ENCODE results near the gene RASSF5. TPM values are rescaled to one million over a fixed set of nuclear protein-coding genes. Genes with fewer than 3 reads are reported as not detected.

RASSF5 gene
- polyA plus RNA-seq, 2 of the 4 experiments (the other 2 are of a cell fraction): 2.0 to 2.2 TPM

GRCh38 chr1:206608108-206608698, 100.9 kb downstream of the RASSF5 start (continued):
- TF ChIP-seq RAD21 (conservative IDR thresholded peaks at IDR 0.05 in 1 of 2, IDR thresholded peaks at IDR 0.05 in 1 of 2): peak; percentile 70 to 73
- TF ChIP-seq CHD2 (IDR thresholded peaks at IDR 0.05; ENCODE audit: low read length, partially characterized antibody): no peak
- peak; percentile 83 for TF ChIP-seq CTCF (IDR thresholded peaks at IDR 0.05)

DNA sequence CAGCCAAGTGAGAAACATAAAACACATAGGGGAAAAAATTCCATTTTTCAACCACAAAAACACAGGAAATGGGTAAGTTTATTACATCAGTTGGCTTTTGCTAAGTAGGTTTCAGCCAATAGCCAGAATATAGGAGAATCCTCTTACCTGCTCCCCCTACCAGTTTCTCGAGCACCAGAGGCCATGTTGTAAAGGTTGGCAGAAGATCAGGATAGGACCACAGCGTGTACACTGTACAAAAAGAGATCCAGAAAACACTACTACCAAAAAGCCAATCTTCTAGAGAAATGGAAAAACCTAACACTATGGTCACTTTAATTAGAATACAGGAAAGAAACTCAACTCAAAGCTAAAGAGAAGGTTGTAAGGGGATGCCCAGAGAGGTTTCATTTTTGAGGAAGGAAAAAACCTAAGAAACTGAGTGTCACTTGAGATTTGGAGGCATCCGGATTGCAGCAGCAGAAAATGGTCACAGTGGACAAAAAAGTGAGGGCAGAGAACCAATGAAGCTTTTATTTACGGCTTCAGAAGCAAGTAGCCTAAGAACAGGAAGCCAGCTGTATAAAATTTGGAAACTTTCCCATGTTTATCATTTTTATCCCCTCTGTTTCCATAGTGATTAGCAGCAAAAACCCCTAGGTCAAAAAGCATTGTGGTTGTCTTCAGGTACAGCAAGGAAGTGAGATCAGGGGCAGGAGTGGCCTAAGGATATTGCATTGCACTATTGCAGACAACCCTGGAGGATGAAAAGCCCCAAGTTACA, 102.1 kb downstream of the RASSF5 start:
- ATAC-seq: no peak
- Histone ChIP-seq H3K9me3 (no peaks in the 10 kb centered on the region), H3K27ac (no peak overlapping the region), H3K4me2 (no peak overlapping the region), H3K4me1 (peaks cover 6% of the 10 kb centered on the region), H3K4me3 (no peak overlapping the region)
- TF ChIP-seq, protein P1, sequence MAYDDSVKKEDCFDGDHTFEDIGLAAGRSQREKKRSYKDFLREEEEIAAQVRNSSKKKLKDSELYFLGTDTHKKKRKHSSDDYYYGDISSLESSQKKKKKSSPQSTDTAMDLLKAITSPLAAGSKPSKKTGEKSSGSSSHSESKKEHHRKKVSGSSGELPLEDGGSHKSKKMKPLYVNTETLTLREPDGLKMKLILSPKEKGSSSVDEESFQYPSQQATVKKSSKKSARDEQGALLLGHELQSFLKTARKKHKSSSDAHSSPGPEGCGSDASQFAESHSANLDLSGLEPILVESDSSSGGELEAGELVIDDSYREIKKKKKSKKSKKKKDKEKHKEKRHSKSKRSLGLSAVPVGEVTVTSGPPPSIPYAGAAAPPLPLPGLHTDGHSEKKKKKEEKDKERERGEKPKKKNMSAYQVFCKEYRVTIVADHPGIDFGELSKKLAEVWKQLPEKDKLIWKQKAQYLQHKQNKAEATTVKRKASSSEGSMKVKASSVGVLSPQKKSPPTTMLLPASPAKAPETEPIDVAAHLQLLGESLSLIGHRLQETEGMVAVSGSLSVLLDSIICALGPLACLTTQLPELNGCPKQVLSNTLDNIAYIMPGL (CRISPR knock-in tag; IDR thresholded peaks at IDR 0.05; ENCODE audit: borderline replicate concordance): no peak
- TF ChIP-seq EHMT2 (IDR thresholded peaks at IDR 0.05; ENCODE audit: low read depth): no peak
- TF ChIP-seq HOXA7 (CRISPR knock-in tag; IDR thresholded peaks at IDR 0.05): no peak
- TF ChIP-seq RNF2 (IDR thresholded peaks at IDR 0.05; ENCODE audit: borderline replicate concordance, low read depth): no peak
- TF ChIP-seq SMC3 (IDR thresholded peaks at IDR 0.05): no peak
- no peak for TF ChIP-seq HOXB5 (CRISPR knock-in tag; IDR thresholded peaks at IDR 0.05)
- no peak for TF ChIP-seq MYC (IDR thresholded peaks at IDR 0.05; ENCODE audit: borderline replicate concordance, low read length)
- TF ChIP-seq KDM5A (IDR thresholded peaks at IDR 0.05): no peak
- no peak for TF ChIP-seq JUN (IDR thresholded peaks at IDR 0.05)
- no peak for TF ChIP-seq RCOR1 (IDR thresholded peaks at IDR 0.05; ENCODE audit: low read depth, low read length)
- no peak for TF ChIP-seq KDM1A (IDR thresholded peaks at IDR 0.05; ENCODE audit: low read depth)
- no peak for TF ChIP-seq SREBF2 (IDR thresholded peaks at IDR 0.05)
- no peak for TF ChIP-seq TP53 (CRISPR knock-in tag; IDR thresholded peaks at IDR 0.05)
- TF ChIP-seq USF2 (IDR thresholded peaks at IDR 0.05): no peak
- no peak for FAIRE-seq
- WGBS (ENCODE audit: missing lambda C conversion rate): 91% methylated on average over 4 of the region's 4 CpGs
- DNase-seq (ENCODE audit: low read depth in 1 of 2, low spot score in 1 of 2): no peak
- POLR2A ChIA-PET: no interaction called here
- CTCF ChIA-PET: interaction anchor here (0.6 to 11.4 kb wide), 22 partner anchors 9 to 679 kb away, joined by 3 to 163 read pairs (median 4); partner anchors contain the start of genes DYRK3 and IKBKE
